NOMO-1 treated with dmso at 0.1 percent for 144 hours (cell line): ENCODE measurements around the gene CSH1.
"Not testable (repeated sequence)": the region's sequence is repeated elsewhere in the genome, so short reads cannot be mapped to it uniquely, and the experiment has no call there.

Experiments
- DNase-seq: peaks from one replicate; lab custom pipeline; 2025; ENCODE audit not compliant: unreplicated experiment; lab: John Stamatoyannopoulos, UW

CSH1 gene

DNA sequence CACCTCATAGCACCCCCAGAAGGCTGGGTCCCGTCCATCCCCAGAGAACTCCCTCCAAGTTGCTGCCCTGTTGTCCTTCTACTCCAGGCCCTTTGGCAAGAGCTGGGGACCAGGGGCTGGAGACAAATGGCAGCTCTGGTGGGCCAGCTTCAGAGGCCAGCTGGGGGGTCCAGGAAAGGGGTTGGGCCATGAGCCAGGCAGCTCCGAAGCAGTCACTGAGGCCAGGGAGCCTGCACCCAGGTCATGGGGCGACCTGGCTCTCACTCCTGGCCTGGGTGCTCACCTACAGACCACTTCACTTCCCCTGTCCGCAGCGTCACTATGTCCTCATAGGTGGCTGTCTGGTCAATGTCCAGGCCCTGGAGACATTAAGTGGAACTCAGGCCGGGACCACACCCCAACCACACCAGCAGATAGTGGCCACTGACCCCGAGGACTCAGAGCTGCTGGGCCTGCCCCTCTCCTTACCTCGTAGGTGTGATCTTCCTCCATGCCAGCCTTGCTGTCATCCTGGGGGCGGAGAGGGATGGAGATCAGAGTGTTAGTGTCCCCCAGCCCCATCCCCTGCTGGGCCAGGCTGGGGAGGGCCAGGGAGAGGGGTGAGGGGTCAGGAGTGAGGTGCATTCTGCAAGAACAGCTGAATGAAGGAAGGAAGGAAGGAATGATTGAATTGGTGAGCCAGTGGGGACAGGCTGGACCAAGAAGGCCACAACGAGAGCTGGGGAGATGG is 32.8 kb upstream of the CSH1 start:
- DNase-seq = no peak

DNA sequence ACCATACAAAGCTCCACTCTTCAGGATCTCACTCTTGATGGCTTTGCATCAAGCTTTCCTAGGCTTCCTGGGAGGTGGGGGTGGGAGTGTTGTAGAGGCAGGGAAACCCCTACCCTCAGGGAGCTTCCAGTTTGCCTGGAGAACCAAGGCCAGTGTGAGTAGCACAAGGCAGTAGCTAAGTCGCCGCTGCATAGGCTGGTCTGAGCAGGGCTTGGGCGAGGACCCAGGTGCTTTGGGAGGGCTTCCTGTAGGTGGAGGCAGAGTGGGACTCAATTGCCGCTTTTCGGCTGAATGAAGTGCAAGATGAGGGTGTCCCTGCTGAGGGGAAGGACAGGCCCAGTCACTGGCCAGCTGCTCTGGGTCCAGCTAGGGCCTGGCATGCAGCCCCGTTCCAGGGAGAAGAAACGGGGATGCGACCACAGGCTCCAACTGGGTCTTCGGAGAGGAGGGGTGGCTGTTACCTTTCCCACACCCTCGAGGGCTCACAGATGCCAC is 31.8 kb upstream of the CSH1 start:
- no peak for DNase-seq

DNA sequence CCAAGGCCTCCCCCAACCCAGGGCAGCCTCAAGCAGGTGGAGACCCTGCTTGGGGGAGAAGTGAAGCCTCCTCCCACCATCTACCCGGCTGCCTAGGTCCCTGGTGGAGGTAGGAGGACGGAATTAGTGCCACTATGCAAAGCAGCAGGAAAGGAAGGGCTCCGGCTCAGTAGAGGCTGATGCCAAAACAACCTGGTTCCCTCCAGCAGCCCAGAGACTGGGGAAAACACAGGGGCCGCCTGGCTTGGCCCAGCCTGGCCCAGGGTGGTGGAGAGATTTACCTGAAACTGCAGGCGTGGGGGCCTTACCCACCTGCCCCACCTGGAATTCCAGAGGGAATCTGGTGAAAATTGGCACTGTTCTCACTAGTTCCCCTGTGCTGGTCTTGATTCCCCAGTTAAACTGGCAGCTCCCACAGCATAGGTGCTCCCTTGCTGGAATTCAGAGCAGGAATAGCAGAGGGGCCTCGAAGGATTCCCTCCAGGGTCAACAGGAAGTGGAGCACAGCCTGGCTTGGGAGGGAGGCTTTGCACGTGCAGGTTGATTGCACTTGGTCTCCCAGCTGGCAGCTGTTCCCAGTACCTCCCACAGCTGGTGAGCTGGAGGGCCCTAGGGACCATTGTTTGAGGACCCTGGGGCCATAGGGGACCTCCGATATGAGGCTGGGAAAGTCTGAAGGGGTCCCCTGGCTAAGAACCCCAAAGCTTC is 31.2 kb upstream of the CSH1 start:
- DNase-seq = no peak

DNA sequence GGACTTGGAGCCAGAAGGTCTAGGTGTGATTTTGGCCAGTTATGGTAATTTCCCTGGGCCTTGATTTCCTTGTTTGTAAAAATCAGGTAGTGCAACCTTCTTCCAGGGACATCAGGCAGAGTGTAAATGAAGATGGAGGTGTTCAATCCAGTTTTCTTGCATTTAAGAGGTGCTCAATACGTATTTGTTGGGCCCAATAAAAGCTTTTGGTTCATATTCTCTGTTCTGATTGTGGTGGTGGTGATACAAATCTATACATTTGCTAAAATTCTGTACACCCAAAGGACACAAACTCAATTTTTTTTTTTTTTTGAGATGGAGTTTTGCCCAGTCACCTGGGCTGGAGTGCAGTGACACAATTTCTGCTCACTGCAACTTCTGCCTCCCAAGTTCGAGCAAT is 29.8 kb upstream of the CSH1 start:
- DNase-seq = no peak

DNA sequence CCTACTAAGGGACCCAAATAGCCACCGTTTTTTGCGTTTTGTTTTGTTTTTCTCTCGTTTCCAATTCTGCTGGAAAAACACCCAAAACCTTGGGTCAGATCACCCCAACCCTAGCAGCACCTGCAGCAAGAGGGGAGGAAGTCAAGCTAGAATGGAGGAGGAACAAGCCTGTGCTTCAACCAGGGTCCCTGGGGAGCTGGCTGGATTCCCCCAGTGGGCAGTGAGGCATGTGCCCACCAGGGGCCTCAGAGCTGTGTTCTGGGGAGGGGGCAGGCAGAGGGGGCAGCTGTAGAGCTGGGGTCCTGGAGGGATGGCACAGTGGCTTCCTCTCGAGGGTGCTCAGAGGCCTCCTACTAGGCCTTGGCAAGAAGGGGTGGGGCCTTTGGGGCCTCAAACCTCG is 29.2 kb upstream of the CSH1 start:
- no peak for DNase-seq

DNA sequence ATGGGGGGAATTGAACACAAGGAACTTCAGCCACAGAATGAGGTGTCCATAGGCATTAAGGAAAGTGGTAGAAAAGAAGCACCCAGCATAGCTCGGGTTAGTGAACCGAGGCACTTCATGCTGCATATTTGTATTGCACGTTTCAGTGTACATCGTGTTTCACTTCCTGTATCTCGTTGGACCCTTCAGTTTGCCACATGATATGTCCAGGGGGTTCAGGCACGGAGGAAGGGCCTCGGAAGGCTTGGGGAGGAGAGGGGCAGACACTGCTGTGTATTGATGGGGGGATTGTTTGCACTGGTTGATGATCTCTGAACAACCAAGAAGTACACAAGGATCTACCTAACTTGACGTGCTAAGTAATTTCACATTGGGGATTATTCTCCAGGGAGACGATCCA is 26.0 kb upstream of the CSH1 start:
- not testable (repeated sequence) for DNase-seq

DNA sequence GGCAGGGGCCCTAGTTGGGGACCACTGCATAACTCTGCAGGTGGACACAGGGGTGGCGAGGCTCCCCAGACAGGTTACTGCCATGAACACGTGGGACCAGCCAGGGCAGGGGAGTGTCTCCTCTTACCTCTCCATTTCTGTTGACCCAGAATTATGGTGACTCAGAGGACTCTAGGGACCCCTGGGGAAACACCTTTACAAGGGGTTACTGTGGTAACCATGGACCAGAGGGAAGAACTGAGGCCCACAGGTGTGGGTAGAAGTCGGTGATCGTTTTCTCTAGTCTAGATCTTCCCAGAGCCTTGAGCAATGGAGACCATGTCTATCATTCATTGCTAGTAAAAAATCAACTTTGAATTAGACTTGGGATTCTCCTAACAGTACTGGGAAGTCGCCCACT is 24.4 kb upstream of the CSH1 start:
- DNase-seq = not testable (repeated sequence)

DNA sequence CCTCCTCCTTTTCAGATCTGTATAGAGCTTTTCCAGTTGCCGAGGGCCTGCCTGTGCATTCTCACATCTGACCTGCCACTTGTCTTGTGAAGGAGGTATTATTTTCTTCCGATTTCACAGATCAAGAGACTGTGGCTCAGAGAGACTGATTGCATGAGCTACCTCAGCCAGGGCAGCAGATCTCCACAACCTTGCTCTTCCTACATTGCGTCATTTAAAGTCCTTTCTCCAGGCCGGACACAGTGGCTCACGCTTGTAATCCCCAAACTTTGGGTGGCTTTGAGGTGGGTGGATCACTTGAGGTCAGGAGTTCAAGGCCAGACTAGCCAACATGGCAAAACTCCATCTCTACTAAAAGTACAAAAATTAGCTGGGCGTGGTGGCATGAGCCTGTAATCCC is 23.7 kb upstream of the CSH1 start:
- DNase-seq = not testable (repeated sequence)

DNA sequence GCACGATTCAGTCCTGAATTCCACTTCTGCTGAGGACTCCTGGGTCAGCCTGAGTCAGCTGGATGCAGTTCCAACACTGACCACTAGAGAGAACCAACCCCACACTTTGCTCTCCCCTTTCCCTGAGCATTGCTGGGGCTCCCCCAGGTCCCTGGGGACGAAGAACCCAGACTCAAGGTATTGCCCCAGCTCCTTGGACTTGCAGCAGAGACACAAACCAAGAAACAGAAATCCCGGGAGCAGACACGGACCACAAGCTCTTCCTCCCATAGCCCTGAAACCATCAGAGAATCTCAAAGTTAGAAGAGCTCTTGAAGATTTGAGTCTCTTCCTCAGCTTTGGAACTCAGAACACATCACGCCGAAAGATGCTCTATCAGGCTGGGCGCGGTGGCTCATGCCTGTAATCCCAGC is 22.9 kb upstream of the CSH1 start:
- no peak for DNase-seq

DNA sequence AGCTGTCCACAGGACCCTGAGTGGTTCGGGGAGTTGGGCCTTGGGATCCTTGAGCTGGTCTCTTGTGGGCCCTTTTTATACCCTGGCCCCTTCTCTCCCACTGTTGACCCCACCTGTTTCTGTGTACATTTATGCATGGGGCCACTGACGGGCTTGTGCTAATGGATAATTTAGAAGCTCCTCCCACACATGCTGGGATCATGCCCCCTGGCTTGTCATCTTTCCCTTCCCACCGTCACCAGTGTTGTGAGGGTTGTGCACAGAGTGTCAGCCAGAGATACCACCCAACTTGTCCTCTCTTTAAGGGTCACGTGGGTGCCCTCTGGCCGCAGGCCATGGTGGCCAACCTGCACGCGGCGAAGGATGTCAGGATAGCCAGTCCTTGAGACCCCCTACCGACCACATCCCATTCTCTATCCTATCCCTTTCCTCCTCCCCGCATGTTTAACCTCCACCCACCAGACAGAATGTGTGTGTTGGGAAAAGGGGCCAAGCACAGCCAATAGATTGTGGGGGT is 22.5 kb upstream of the CSH1 start, which contains the start of gene GH1:
GH1 (minus strand) TSS at position 51 of the 517 bp plus-strand sequence. CDS start 63 bp downstream, outside the sequence.
- DNase-seq = not testable (repeated sequence)

DNA sequence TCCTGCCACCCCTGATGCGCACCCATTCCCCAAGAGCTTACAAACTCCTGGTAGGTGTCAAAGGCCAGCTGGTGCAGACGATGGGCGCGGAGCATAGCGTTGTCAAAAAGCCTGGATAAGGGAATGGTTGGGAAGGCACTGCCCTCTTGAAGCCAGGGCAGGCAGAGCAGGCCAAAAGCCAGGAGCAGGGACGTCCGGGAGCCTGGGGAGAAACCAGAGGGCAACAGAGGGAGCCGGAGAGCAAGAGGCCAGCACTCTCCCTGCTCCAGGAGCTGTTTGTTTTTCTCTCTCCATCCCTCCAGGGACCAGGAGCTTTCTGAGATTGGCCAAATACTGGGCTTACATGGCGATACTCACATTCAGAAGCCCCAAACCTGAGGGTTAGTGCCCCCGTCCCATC is 21.9 kb upstream of the CSH1 start:
- DNase-seq = no peak

DNA sequence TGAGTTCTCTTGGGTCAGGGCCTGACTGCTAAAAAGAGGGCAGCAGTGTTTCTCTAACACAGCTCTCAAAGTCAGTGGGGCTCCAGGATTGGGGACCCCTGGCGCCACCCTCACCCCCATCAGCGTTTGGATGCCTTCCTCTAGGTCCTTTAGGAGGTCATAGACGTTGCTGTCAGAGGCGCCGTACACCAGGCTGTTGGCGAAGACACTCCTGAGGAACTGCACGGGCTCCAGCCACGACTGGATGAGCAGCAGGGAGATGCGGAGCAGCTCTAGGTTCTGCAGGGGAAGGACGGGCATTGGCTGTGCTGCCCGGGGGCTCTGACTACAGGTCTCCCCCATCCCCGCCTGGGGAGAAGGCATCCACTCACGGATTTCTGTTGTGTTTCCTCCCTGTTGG is 21.3 kb upstream of the CSH1 start:
- DNase-seq = no peak

DNA sequence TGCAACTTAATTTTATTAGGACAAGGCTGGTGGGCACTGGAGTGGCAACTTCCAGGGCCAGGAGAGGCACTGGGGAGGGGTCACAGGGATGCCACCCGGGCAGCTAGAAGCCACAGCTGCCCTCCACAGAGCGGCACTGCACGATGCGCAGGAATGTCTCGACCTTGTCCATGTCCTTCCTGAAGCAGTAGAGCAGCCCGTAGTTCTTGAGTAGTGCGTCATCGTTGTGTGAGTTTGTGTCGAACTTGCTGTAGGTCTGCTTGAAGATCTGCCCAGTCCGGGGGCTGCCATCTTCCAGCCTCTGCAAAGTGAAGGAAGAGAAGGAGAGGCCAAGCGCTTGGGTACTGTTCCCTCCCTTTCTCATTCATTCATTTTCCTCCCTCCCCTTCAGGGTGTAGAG is 20.8 kb upstream of the CSH1 start:
- not testable (repeated sequence) for DNase-seq

DNA sequence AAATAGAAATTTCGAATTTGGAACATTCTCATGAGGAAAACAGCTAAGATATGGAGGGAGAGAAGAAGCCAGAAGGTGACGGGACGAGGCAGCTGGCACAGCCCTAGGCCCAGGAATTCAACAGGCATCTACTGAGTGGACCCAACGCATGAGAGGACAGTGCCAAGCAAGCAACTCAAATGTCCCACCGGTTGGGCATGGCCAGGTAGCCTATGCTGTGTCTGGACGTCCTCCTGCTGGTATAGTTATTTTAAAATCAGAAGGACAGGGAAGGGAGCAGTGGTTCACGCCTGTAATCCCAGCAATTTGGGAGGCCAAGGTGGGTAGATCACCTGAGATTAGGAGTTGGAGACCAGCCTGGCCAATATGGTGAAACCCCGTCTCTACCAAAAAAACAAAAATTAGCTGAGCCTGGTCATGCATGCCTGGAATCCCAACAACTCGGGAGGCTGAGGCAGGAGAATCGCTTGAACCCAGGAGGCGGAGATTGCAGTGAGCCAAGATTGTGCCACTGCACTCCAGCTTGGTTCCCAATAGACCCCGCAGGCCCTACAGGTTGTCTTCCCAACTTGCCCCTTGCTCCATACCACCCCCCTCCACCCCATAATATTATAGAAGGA is 20.3 kb upstream of the CSH1 start:
- no peak for DNase-seq

DNA sequence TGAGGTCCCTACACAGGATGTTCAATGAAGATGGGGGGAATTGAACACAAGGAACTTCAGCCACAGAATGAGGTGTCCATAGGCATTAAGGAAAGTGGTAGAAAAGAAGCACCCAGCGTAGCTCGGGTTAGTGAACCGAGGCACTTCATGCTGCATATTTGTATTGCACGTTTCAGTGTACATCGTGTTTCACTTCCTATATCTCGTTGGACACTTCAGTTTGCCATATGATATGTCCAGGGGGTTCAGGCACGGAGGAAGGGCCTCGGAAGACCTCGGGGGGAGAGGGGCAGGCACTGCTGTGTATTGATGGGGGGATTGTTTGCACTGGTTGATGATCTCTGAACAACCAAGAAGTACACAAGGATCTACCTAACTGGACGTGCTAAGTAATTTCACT is 19.4 kb upstream of the CSH1 start:
- DNase-seq = not testable (repeated sequence)

DNA sequence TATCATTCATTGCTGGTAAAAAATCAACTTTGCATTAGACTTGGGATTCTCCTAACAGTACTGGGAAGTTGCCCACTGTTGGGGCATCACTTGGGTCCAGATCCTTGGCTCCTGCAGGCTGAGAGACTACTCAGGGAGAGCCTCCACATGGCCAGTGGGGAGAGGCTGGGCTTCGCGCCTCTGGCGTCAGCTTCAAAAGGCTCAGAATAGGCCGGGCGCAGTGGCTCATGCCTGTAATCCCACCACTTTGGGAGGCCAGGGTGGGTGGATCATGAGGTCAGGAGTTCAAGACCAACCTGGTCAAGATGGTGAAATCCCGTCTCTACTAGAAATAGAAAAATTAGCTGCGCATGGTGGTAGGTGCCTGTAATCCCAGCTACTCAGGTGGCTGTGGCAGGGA is 18.1 kb upstream of the CSH1 start:
- no peak for DNase-seq

DNA sequence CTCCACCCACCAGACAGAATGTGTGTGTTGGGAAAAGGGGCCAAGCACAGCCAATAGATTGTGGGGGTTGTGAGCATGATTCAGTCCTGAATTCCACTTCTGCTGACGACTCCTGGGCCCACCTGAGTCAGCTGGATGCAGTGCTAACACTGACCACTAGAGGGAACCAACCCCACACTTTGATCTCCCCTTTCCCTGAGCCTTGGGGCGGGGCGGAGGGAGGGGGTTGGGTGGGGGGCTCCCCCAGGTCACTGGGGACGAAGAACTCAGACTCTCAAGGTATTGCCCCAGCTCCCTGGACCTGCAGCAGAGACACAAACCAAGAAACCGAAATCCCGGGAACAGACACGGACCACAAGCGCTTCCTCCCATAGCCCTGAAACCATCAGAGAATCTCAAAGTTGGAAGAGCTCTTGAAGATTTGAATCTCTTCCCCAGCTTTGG is 15.3 kb upstream of the CSH1 start:
- no peak for DNase-seq

DNA sequence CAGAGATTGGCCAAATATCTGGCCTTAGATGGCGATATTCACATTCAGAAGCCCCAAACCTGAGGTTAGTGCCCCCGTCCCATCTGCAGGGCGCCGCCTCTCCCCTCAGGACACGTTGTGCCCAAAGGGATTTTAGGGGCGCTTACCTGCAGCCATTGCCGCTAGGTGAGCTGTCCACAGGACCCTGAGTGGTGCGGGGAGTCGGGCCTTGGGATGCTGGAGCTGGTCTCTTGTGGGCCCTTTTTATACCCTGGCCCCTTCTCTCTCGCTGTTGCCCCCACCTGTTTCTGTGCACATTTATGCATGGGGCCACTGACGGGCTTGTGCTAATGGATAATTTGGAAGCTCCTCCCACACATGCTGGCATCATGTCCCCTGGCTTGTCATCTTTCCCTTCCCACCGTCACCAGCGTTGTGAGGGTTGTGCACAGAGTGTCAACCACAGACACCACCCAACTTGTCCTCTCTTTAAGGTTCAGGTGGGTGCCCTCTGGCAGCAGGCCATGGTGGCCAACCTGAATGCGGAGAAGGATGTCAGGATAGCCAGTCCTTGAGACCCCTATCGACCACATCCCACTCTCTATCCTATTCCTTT is 14.8 kb upstream of the CSH1 start, which contains the start of gene CSHL1:
CSHL1 (minus strand) TSS at position 218 of the 595 bp plus-strand sequence; CDS start at position 156, 62 bp downstream.
- no peak for DNase-seq

DNA sequence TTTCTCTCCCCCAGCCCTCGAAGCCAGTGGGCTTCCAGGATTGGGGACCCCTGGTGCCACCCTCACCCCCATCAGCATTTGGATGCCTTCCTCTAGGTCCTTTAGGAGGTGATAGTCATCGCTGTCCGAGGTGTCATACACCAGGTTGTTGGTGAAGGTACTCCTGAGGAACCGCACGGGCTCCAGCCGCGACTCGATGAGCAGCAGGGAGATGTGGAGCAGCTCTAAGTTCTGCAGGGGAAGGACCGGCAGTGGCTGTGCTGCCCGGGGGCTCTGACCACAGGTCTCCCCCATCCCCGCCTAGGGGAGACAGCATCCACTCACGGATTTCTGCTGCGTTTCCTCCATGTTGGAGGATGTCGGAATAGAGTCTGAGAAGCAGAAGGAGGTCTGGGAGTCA is 13.7 kb upstream of the CSH1 start:
- DNase-seq = no peak

DNA sequence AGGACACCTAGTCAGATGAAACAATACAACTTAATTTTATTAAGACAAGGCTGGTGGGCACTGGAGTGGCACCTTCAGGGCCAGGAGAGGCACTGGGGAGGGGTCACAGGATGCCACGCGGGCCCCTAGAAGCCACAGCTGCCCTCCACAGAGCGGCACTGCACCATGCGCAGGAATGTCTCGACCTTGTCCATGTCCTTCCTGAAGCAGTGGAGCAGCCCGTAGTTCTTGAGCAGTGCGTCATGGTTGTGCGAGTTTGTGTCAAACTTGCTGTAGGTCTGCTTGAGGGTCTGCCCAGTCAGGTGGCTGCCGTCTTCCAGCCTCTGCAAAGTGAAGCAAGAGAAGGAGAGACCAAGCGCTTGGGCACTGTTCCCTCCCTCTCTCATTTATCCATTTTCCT is 13.2 kb upstream of the CSH1 start:
- DNase-seq = not testable (repeated sequence)

DNA sequence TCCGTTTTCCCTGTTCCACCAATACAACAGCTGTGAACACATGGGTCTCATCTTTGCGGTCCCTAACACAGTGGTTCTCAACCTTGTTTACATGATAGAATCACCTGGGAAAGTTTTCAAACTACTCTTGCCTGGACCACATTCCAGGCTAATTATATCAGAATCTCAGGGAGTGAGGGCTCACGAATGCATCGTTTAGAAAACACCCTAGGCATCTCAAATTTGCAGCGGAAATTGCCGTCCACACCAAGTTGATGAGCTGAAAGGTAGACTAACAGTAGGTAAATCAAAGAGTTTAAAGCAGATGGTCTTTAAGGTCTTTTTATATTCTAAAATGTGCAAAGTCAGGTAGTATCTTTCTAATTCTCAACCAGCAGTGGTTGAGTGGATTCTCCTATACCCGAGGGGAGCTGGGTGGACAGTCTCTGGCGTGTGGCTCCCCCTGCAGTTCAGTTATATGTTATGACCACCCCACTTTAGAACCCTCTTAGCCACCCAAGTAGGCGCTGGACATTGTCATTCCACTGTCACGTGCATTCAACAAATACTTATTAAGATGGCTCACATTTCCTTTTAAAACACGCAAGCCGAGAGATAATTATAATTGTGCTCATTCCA is 10.9 kb upstream of the CSH1 start:
- not testable (repeated sequence) for DNase-seq
